NCI-H2227 treated with DMSO at 0.1 percent for 48 hours (cell line): ENCODE data around the gene BCAP29.

ENCODE experiments used
- DNase-seq: peaks from one replicate; lab custom pipeline; 2025; lab: John Stamatoyannopoulos, UW

Gene BCAP29

GRCh38 chr7:107582875-107583274 lies 2.8 kb downstream of the BCAP29 start:
- no peak for DNase-seq

- DNase-seq: no peak
Measured at GRCh38 chr7:107584716-107585115, 4.7 kb downstream of the BCAP29 start.

DNA sequence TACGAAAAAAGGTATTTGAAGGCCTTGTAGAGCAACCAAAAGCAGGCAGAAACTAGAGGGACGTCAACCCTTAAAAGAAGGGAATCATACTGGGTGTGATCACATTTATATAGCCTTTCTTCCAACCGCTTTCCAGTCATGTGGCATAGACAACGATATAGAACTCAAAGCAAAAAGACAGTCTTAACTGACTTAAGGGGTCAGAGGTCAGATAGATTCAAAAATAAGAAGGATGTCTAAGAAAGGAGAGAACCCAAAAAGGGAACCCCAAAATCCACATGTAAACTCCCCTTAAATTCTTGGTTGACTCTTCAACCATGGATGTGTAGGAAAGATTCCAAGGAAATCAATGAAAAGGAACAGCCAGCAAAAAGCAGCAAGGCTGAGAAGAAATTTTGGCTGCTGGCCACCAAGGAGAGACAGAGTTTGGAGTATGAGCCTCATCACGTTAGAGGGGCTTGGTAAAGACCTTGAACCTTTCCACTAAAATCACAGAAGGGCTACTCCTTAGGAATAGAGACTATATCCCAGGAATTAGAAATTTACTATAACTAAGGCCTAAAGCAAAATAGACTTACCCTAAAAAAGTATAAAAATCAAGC lies 8.6 kb downstream of the BCAP29 start:
- DNase-seq: no peak

- no peak for DNase-seq
Measured at GRCh38 chr7:107591421-107591820, 11.4 kb downstream of the BCAP29 start.

DNA sequence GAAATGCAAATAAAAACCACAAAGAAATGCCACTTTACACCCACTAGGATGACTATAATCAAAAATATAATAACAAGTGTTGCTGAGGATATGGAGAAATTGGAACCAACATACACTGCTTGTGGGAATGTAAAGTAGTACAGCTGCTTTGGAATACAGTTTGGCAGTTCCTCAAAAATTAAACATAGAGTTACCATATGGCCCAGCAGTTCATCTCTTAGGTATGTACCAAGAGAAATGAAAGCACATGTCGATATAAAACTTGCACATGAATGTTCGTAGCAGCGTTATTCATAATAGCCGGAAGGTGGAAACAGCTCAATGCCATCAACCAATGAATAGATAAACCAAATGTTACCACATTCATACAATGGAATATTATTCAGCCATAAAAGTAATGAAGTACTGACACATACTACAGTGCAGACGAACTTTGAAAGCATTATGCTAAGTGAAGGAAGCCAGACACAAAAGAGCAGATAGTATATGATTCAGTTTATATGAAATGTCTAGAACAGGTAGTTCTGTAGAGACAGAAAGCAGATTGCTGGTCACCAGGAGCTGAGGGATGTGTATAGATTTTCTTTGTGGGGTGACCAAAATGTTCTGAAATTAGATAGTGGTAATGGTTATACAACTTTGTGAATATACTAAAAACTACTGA lies 12.4 kb downstream of the BCAP29 start:
- no peak for DNase-seq

- no peak for DNase-seq
Measured at GRCh38 chr7:107593025-107593410, 13.0 kb downstream of the BCAP29 start.

GRCh38 chr7:107594961-107595737 lies 15.1 kb downstream of the BCAP29 start:
- DNase-seq: no peak

DNA sequence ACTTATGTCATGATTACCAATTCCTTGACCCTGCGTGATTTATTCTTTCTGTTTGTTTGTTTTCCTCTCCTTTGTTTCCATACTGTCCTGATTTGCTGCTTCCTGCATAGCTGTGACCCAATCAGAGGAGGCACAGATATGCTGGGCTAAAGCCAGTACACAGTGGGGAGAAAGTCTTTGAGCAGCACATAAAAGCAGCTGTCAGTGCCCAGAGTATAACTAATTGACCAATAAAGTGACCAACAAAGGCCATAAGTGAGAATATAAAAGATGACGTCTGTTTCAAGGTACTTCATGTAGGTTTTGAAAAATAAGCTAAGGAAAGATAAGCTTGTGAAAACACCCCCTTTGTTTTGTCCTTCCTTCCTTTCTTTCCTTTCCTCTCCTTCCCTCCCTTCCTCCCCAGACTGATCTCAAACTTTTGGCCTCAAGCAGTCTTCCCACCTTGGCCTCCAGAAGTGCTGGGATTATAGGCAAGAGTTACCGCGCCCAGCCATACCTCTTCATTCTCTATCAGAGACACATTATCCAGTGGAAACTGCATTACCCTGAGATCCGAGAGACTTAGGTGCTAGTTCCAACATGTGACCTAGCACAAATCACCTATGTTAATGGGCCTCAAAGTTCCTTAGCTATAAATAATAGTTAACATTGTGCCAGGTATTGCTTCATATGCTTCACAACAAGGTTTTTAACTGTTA lies 17.0 kb downstream of the BCAP29 start:
- no peak for DNase-seq

DNA sequence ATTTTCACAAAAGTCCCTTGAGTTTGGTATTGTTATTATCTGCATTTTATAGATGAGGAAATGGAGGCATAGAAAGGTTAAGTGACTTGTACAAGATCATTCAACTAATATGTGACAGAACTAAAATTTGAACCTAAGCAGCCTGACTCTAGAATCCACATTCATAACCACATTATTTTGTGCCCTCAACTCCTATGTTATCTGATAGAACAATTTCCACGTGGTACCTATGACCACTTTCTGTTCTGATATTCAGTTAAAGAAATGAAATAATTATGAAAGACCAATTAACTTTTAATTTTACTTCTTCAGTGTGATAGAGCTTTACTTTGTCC lies 17.5 kb downstream of the BCAP29 start:
- no peak for DNase-seq

DNA sequence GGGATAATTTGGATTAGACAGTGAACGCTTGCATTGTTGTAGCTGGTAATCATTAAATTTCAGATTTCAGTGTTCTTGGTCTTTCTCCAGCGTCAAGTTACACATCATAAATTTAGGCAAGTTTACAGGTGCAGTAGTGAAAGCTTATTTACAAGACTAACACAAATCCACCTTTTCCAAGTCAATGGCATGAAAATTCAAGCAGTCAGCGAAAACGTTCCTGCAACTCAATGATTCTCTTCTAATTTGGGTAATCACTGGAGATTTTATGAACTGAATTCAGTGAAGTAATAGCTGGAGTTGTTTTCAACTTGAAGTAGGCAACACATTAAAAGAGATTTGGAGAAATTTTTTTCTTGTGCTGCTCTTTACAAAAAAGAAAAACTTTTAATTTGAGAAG lies 17.9 kb downstream of the BCAP29 start:
- DNase-seq: no peak

GRCh38 chr7:107599262-107599661 lies 19.2 kb downstream of the BCAP29 start:
- no peak for DNase-seq

GRCh38 chr7:107600816-107601215 lies 20.8 kb downstream of the BCAP29 start:
- no peak for DNase-seq

- no peak for DNase-seq
Measured at GRCh38 chr7:107605218-107605815, 25.3 kb downstream of the BCAP29 start.

DNA sequence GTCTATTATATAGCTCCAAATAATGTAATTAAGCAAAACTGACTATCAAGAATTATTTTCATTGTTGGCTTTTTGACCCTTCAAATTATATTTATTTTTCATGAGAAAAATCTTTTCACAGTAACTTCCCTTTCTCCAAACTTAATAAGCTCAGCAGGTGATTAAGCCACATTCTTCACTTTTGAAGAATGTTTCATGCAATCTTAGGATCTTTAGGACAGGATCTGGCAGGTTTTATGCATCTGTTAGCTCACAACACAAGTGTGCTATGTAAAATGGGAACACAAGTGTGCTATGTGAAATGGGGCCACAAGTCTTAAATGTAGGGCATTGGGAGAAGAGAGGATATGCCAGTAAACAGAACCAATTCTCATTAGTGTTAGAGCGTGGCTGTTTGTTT lies 26.3 kb downstream of the BCAP29 start:
- DNase-seq: no peak

DNA sequence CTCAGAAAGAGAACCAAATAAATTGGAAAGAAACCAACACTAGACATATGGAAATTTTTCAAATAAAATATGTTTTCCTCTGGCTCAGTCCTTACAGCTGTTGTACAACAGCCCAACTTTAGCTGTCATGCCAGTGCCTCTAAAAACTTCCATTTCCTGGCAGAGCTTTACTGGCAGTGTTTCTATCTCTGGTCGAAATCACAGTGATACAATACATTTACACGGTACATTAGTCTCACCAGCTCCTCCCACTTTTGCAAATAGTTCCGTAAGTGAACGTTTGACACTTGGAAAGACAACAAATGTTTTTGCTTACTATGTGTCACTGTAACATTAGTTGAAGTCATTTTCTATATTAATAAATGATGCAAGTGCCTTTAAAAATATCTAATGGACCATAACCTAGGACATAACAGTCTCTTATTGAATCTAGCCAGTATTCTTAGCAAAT lies 29.8 kb downstream of the BCAP29 start:
- no peak for DNase-seq

DNA sequence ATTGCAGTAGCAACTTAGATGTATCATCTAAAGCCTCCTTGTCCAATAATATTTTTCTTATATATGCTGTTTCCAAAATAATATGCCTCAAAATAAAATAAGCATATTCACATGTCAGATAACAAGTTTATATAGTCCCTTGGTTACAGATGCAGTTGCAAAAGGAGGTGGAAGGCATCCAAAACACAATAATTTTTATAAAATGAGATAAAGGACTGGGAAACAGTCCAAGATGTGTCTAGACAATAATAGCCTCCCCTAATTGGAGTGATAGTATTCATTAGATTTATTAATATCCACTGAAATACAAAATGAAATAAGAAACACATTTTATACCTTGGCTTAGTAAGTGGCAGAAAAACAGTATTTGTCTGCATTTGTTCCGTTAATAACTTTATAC lies 30.3 kb downstream of the BCAP29 start:
- no peak for DNase-seq

GRCh38 chr7:107613439-107613838 lies 33.4 kb downstream of the BCAP29 start:
- no peak for DNase-seq

DNA sequence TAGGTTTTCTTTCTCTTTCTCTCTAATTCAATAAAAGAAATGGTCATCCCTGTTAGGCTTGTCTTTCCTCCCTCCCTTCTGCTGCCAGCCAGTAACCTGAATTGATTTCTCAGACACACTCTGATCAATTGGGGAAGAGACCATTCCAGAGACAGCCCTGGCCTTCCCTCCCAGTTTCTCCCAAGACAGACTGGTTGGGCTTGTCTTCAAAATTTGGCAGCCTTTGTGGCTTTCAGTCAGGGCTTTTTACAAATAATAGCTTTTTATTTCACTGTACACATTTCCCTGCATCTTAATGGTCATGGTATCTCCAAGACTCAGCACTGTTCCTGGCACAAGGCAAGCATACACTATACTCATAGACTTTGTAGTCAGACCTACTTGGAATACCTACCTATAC lies 33.9 kb downstream of the BCAP29 start:
- DNase-seq: no peak

GRCh38 chr7:107614425-107614824 lies 34.4 kb downstream of the BCAP29 start:
- DNase-seq: no peak

- DNase-seq: no peak
Measured at GRCh38 chr7:107615910-107616680, 36.0 kb downstream of the BCAP29 start.

- no peak for DNase-seq
Measured at GRCh38 chr7:107622429-107622828, 42.4 kb downstream of the BCAP29 start.

- DNase-seq: no peak
Measured at GRCh38 chr7:107622894-107623293, 42.8 kb downstream of the BCAP29 start.
